T47D (cell line): ENCODE data around the gene TCF25.
"Not testable (repeated sequence)": the region's sequence is repeated elsewhere in the genome, so short reads cannot be mapped to it uniquely, and the experiment has no call there.

Experiments used
- DNase-seq, 2 experiments: peaks; one replicate each; pipeline versions ENCODE4 v3.0.0 to v3.0.0-alpha.2; 2011 to 2012; ENCODE audit warnings: low read depth in 1 of 2, low spot score in 1 of 2
- JUND ChIP-seq: IDR thresholded peaks from 2 replicates; pipeline ENCODE4 v1.6.1; 2012; ENCODE audit warnings: low read depth
- in situ Hi-C: cut with HindIII; loops from 2 replicates; pipeline ENCODE4 v1.10.0; 2016; ENCODE audit warnings: low sequenced_read_pairs, low pct_unique_long_range_greater_than_20kb

Gene TCF25

DNA sequence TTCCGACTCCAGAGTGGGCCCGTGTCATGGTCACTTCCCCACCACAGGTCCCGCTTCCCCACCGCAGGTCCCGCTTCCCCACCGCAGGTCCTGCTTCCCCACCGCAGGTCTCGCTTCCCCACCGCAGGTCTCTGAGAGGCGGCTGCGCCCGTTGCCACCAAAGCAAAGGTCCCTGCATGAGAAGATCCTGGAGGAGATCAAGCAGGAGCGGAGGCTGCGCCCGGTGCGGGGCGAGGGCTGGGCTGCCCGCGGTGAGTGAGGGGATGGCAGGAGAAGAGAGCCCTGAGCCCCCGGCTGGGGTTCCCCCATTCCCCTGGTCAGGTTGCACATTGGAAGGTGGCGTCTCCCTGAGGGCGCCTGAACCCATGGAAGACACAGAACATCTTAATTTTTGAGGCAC, 17.4 kb upstream of the TCF25 start:
- no peak for DNase-seq
- TF ChIP-seq JUND: no peak
- in situ Hi-C loops: no loop called here

DNA sequence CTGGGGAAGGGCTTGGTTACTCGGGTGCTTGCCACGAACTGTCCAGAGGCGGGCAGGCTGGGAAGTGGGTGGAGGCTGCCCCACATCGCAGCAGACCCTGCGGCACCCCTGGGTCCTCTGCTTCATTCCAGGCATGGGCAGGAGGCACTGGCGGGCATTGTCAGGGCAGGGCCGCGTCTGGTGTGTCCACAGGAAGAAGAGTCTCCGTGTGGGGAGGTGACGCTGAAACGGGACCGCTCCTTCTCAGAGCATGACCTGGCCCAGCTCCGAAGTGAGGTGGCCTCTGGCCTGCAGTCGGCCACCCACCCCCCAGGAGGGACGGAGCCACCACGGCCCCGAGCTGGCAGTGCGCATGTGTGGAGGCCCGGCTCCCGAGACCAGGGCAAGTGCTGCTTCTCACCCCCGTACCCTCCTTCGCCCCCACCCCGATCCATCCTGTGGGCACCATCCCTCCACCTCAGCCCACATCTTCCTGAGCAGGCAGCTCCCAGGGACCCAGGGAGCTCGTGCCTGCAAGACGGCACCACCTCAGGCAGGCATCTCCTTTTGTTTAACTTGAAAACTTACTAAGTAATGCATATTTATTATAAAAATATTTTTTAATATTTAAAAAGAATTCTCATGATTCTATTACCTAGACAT, 14.3 kb upstream of the TCF25 start:
- DNase-seq: no peak
- in situ Hi-C loops: no loop called here
- no peak for TF ChIP-seq JUND

DNA sequence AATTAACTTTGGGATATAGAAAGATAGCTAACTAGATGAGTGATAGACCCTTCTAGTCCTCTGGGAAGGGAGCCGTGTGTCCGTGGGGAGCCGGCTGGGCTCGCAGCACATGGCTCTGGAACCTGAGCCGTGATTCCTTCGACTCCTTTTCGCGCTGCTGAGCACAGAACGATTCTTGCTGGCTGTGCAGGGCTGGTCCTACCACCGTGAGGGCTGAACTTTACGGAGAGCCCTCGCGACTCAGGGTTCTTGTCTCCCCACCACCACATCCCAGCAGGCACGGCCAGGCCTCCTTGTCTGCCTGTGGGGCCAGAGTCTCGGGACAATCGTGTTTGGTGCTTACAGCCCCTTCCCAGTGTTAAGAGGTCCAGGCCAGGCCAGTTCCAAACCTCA, 13.8 kb upstream of the TCF25 start:
- TF ChIP-seq JUND: no peak
- in situ Hi-C loops: no loop called here
- DNase-seq: no peak

DNA sequence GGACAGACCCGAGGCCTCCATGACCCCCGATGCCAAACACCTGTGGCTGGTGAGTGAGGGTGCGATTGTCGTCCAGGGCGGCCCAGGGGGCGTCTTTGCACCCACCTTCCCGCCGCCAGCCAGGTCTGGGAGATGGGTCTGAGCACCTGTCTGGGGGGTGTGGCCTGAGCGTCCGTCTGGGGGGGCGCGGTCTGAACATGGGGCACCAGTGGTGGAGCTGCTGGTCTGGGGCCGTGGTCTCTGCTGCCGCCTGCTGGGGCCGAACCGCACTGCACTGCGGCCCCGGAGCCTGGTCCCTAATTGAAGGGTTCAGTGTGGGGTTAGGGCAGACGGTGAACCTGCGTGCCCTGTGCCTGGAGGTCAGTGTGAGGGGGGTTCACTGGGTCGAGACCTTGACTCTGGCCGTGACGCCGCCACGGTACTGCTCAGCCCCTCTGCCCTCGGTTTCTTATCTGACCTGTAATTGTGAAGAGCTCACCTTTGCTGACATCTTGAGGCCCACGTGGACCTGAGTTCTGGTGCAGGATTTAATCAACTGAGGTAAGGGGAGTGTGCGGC, 12.6 kb upstream of the TCF25 start:
- TF ChIP-seq JUND: no peak
- in situ Hi-C loops: no loop called here
- peak; percentile 76 to 95 for DNase-seq

DNA sequence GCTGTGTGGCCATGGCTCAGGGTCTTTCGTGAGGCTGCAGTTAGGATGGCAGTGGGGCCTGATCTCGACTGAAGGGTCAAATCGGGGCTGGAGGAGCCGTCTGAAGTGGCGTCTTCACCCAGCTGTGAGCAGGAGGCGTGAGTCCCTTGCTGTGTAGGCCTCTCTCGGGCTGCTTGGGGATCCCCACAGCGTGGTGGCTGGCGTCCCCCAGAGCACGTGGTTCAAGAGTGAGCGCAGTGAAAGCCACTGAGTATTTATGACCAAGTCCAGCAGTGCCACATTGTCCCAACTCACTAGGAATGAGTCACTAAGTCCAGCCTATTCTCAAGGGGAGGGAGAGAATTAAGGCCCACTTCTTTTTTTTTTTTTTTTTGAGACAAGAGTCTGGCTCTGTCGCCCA, 11.7 kb upstream of the TCF25 start:
- TF ChIP-seq JUND: no peak
- DNase-seq: no peak
- in situ Hi-C loops: no loop called here

DNA sequence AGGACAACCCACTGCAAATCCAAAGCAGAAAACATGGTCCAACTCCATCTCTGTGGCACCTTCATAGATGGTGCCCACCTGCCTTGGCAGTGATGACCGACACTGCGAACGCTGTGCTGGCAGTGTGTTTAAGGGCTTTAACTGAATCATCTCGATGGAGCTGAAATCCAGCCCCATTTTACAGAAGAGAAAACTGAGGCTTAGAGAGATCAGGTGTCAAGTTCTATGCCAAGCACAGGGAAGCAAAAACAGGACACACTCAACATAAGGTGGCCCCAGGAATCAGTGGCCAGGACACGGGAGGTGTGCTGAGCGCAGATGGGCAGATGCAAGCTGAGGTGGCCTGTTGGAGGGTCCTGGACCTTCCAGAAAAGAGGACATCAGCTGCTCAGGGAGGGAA, 10.7 kb upstream of the TCF25 start:
- DNase-seq: no peak
- TF ChIP-seq JUND: no peak
- in situ Hi-C loops: no loop called here

DNA sequence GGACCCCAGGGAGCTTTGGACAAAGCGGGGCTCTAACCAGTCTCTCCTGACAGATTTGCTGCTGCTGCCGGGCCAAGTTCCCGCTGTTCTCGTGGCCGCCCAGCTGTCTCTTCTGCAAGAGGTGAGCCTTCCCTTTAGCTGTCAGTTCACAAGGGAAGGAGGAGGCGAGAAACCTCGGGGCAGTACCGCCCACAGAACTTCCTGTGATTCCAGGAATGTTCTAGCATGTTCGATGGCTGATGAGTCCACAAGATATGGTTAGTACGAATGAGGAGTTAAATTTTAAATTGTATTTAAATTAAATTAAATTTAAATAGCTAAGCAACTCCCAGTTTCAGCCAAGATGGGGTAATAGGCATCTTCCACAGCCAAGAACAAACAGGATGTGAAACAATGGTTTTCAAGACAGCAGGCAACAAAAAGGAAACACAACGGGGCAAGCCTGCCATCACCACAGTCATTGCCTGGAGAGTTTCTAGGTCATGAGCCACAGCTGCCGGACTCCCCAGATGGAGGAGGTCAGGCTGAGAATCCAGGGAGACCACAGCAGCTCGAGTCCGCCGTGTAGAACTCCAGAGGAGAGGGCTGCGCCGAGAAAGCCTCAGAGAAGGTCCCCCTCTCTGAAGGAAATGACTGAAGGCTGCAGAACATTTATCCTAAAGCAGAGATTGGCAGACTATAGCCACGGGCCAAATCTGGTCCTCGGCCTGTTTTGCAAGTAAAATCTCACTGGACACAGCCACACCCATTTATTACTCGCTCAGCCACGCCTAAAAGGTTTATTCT, 9.5 kb upstream of the TCF25 start:
- TF ChIP-seq JUND: no peak
- in situ Hi-C loops: no loop called here
- peak in 1 of 2 experiments; percentile 41 for DNase-seq

DNA sequence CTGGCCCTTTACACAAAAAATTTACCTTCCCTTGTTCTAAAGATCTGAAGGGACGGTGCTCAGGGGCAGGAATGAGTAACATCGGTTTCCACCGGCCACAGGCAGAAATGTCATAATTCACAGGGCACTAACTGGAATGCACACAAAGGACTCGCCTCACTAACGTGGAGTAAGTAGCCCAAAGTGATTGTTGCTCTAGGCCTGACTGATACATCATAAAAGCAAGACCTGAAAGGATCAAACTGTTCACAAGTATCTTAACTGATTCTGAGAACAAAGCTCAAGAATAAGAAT, 8.9 kb upstream of the TCF25 start:
- no peak for DNase-seq
- in situ Hi-C loops: no loop called here
- no peak for TF ChIP-seq JUND

DNA sequence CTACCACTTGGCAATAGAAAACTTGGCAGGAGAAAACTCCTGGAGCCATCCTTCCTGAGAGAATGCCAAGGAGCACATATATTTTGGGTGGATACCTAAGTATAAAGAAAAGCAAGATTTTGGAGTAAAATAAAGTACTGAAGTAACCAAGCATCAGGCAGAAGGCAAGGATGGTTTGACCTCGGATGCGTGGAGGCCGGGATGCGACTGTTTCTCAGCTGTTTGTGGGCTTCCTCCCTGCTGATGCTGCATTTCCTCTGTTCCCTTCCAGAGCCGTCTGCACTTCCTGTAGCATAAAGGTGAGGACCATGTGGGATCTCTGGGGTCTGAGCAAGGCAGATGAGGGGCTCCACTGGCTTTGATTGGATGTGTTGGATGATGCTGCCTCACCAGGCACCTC, 5.5 kb upstream of the TCF25 start:
- DNase-seq: no peak
- in situ Hi-C loops: no loop called here
- no peak for TF ChIP-seq JUND

DNA sequence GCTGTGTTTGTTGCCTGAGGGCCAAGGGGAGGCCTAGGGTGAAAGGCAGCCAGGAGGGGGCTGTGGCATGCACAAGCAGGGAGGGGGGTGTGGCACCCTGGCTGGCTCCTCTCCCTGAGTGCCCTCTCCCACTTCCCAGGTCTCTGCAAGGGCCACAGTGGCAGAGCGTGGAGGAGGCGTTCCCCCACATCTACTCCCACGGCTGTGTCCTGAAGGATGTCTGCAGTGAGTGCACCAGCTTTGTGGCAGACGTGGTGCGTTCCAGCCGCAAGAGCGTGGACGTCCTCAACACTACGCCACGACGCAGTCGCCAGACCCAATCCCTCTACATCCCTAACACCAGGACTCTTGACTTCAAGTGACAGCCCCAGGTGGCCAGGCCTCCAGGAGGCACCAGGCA, 3.5 kb upstream of the TCF25 start:
- no peak for TF ChIP-seq JUND
- in situ Hi-C loops: no loop called here
- no peak for DNase-seq

DNA sequence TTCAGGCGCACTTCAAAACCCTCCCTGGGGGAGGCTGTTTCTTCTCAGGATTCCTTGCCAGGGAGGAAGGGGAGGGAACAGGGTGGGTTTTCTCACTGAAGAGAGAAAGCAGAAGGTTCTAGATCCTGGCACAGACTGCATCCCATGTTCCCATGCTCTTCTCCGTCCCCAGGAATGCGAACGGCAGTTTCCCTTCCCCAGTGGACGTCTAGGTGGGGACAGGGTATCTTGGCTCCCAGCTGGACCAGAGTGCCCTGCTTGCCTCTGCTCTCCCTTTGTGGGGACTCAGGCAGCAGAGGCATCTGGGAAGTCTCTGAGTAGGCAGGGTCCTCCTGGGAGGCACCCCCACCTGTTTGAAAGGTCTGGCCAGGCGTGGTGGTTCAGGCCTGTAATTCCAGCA, 3.0 kb upstream of the TCF25 start:
- TF ChIP-seq JUND: no peak
- in situ Hi-C loops: no loop called here

DNA sequence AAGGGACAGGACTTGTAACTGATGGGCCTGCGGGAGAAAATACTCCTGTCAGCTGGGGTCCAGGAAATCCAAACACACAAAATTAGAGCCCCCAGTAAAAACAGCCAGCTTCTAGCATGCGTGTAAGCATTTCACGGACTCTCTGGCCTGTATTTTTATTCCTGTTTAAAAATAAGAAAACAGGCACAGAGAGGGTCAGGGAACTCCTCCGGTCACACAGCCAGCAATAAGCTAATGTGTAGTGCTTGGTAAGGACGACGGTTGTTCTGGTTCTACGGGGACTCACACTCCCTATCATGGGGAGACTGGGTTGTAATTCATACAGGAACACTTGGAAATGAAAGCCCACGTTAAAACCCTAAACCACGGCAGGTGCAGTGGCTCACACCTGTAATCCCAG, 1.5 kb upstream of the TCF25 start:
- in situ Hi-C loops: no loop called here

More for the DNA sequence above, 3.0 kb upstream of the TCF25 start:
- DNase-seq: no peak

DNA sequence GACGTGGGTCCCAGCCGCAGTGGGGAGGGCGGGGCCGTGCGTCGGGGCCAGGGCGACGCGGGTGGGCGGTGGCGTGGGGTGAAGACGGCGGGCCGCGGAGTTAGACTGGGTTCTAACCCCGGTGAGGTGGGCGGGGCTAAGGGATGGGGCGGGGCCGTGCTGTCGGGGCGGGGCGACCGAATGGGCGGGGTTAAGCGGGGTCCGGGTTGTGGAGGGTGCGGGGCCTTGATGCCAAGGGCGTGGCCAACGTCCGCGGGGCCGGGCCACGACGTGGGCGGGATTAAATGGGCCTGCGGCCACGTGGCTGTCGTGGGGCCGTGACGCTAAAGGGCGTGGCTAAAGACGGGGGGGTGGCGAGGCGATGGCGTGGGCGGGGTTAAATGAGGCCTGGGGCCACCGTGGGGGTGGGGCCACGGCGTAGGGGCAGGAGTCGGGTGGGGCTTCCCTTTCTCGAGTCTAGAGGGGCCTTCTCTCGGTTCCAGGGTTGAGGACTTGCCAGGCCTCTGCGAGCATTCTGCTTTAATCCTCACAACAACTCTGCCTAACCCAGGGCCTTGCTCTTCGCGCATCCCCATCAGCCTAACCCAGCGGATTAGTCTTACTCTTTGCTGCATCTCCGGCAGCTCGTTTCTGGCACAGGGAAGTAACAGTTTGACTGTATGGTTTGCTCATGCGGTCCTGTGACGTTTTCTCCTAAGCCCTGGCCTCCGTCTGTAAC, 739 bp downstream of the TCF25 start:
- TF ChIP-seq JUND: no peak
- in situ Hi-C loops: no loop called here
- DNase-seq: peak; percentile 92 to 98

More for the DNA sequence above, 1.5 kb upstream of the TCF25 start:
- no peak for TF ChIP-seq JUND
- DNase-seq: no peak

DNA sequence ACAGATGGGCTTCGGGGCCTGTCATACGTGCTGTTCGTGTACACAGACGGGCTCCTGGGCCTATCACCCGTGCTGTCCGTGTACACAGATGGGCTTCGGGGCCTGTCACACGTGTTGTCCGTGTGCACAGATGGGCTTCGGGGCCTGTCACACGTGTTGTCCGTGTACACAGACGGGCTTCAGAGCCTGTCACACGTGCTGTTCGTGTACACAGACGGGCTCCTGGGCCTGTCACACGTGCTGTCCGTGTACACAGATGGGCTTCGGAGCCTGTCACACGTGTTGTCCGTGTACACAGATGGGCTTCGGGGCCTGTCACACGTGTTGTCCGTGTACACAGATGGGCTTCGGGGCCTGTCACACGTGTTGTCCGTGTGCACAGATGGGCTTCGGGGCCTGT, 5.7 kb downstream of the TCF25 start:
- DNase-seq, in situ Hi-C loops: not testable (repeated sequence)
